ENCODE data around the gene UBXN11. TPM values are rescaled to one million over a fixed set of nuclear protein-coding genes. Genes with fewer than 3 reads are reported as not detected.

Gene UBXN11
- total and polyA plus RNA-seq, 2 of the 13 experiments (the other 11 are each of a cell fraction or from before 2014, with no cell fraction given), result 9.3 to 10.4 TPM

DNA sequence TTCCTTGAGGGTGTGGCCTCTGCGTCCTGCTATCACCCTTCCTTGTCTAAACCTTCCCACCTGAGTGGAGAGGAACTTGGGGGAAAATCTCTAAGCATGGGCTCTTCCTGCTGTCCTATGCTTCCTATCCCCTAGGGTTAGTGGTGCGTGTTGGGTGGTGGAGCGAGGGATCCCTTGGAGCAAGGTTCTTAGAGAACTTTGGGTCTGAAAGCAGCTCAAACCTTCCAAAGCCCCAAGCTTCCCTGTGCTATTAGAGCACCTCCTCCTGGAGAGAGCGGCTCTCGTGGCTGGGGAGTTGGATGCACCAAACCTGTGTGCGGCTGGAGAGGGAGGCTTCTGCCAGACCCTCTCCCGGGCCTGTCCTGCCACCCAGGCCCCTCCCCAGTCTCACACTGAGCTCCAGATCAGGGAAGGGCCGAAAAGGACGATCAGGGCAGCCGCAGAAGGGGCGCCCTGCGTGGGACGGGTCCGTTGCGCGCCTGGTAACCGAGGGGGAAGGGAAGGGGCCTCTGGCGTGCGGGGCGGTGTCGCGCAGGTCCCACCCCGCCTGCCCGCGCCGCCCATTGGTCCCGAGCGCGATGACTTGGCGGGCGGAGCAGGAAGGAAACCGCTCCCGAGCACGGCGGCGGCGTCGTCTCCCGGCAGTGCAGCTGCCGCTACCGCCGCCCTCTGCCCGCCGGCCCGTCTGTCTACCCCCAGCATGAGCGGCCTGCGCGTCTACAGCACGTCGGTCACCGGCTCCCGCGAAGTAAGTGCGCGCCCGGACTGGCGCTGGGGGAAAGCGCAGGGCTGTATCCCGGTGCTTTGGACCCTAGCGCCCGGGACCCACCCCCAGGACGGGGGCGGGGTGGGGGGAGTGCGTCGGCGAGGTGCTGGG is 26.7 kb downstream of the UBXN11 start, which contains the start of gene SH3BGRL3 (continued):
- TF ChIP-seq, protein P1, sequence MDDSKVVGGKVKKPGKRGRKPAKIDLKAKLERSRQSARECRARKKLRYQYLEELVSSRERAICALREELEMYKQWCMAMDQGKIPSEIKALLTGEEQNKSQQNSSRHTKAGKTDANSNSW (CRISPR knock-in tag; IDR thresholded peaks at IDR 0.05; ENCODE audit: borderline replicate concordance), result no peak
- peak; percentile 73 for TF ChIP-seq GATAD1 (CRISPR knock-in tag; IDR thresholded peaks at IDR 0.05)
- no peak for TF ChIP-seq NR2F6 (IDR thresholded peaks at IDR 0.05)
- peak; percentile 10; the same call in 1 of the 2 replicates for TF ChIP-seq NR2F6 (CRISPR knock-in tag; IDR thresholded peaks at IDR 0.05)
- peak in 1 of 2 experiments; percentile 62; a peak in 2 of 4 replicates for TF ChIP-seq KLF16 (CRISPR knock-in tag; IDR thresholded peaks at IDR 0.05)
- TF ChIP-seq ZNF710 (CRISPR knock-in tag; IDR thresholded peaks at IDR 0.05; ENCODE audit: borderline replicate concordance), result peak; percentile 34; the same call in 1 of the 2 replicates
- peak; percentile 29 for TF ChIP-seq FOSL2 (CRISPR knock-in tag; IDR thresholded peaks at IDR 0.05)
- TF ChIP-seq PREB (CRISPR knock-in tag; IDR thresholded peaks at IDR 0.05), result no peak
- 0 out of 2 replicates have a peak, but pooled peaks have one; percentile 87 for TF ChIP-seq ZBTB46 (CRISPR knock-in tag; IDR thresholded peaks at IDR 0.05; ENCODE audit: borderline replicate concordance)
- no peak for TF ChIP-seq ZBTB40 (IDR thresholded peaks at IDR 0.05)
- TF ChIP-seq ZBTB40 (CRISPR knock-in tag; IDR thresholded peaks at IDR 0.05), result peak; percentile 66
- no peak for TF ChIP-seq ZMYM3 (CRISPR knock-in tag; IDR thresholded peaks at IDR 0.05)
- no peak for TF ChIP-seq NBN (conservative IDR thresholded peaks at IDR 0.05)
- TF ChIP-seq ZNF282 (IDR thresholded peaks at IDR 0.05; ENCODE audit: partially characterized antibody), result no peak
